ENCODE measurements around the gene HELZ2. TPM values are rescaled to one million over a fixed set of nuclear protein-coding genes. Genes with fewer than 3 reads are reported as not detected.

The HELZ2 gene
- total and polyA plus RNA-seq, 2 donors: 13.9 to 14.8 TPM

GRCh38 chr20:63539092-63539430, 35.0 kb downstream of the HELZ2 start:
- DNase-seq (ENCODE audit: low read depth in 6 of 9, low spot score in 9 of 9): no peak
- H3K4me1 ChIP-seq (ENCODE audit: control insufficient read depth in 2 of 2, insufficient read depth in 2 of 2, low read length in 2 of 2): peaks cover 2 to 25% of the 10 kb centered on the region in 2 donors
- no peak overlapping the region for H3K4me3 ChIP-seq (ENCODE audit: low read length in 2 of 2)

GRCh38 chr20:63538204-63539091, 35.6 kb downstream of the HELZ2 start:
- peak overlapping the region; percentile 82 to 84 for H3K27ac ChIP-seq (ENCODE audit: low read depth in 1 of 2, low read length in 1 of 2)
- H3K27me3 ChIP-seq (ENCODE audit: control insufficient read depth in 2 of 2, insufficient read depth in 1 of 2, low read length in 1 of 2): peaks cover 0 to 22% of the 10 kb centered on the region in 2 donors
- no peaks in the 10 kb centered on the region for H3K36me3 ChIP-seq (ENCODE audit: control insufficient read depth in 2 of 2, insufficient read depth in 2 of 2, low read length in 1 of 2)
- 57% methylated on average over 27 of the region's 27 CpGs for WGBS
- peaks cover 2 to 25% of the 10 kb centered on the region in 2 donors for H3K4me1 ChIP-seq (ENCODE audit: control insufficient read depth in 2 of 2, insufficient read depth in 2 of 2, low read length in 2 of 2)
- no peaks in the 10 kb centered on the region for H3K9me3 ChIP-seq (ENCODE audit: control insufficient read depth in 2 of 2, insufficient read depth in 1 of 2, low read length in 1 of 2)
- H3K4me3 ChIP-seq (ENCODE audit: low read length in 2 of 2): peak overlapping the region; percentile 63 to 67
- DNase-seq (ENCODE audit: low read depth in 6 of 9, low spot score in 9 of 9): peak in 1 of 9 donors; percentile 28

More at GRCh38 chr20:63539092-63539430, 35.0 kb downstream of the HELZ2 start:
- 72% methylated on average over 12 of the region's 12 CpGs for WGBS
- Histone ChIP-seq H3K36me3 (ENCODE audit: control insufficient read depth in 2 of 2, insufficient read depth in 2 of 2, low read length in 1 of 2) (no peaks in the 10 kb centered on the region), H3K27ac (ENCODE audit: low read depth in 1 of 2, low read length in 1 of 2) (no peak overlapping the region), H3K9me3 (ENCODE audit: control insufficient read depth in 2 of 2, insufficient read depth in 1 of 2, low read length in 1 of 2) (no peaks in the 10 kb centered on the region), H3K27me3 (ENCODE audit: control insufficient read depth in 2 of 2, insufficient read depth in 1 of 2, low read length in 1 of 2) (peaks cover 0 to 22% of the 10 kb centered on the region in 2 donors)

DNA sequence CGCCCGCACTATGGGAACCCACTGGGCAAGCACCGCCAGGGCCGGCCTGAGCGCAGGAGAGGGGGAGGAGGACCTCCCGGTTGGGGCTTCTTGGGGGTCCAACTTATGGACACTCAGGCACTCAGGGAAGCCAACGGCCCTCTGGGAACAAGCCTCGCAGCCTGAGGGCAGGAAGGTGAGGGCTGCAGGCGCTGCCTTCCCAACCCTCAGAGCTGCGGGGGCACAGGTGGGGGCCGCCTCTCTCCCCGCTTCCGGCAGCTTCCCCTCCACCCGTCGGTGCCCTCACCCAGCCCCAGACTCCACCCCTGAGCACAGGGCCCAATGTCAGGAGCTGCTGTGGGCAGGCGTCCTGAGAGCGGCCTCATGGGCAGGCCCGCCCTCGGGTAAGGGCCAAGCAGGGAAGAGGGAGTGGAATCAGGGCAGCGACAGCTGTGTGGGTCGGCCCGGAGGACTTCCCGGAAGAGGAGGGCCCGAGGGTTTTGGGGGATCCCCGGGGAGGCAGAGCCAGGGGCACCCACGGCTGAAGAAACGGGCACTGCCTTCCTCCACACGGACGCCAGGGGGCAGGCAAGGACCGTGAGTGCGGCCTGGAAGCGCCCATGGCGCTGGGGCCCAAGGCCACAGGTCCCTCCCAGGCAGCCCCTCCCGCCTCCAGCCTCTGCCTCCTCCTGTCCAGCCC, 36.4 kb downstream of the HELZ2 start:
- Histone ChIP-seq H3K27ac (ENCODE audit: low read depth in 1 of 2, low read length in 1 of 2) (peak overlapping the region; percentile 82 to 84), H3K4me1 (ENCODE audit: control insufficient read depth in 2 of 2, insufficient read depth in 2 of 2, low read length in 2 of 2) (peaks cover 2 to 25% of the 10 kb centered on the region in 2 donors), H3K9me3 (ENCODE audit: control insufficient read depth in 2 of 2, insufficient read depth in 1 of 2, low read length in 1 of 2) (no peaks in the 10 kb centered on the region), H3K4me3 (ENCODE audit: low read length in 2 of 2) (peak overlapping the region; percentile 63 to 67), H3K27me3 (ENCODE audit: control insufficient read depth in 2 of 2, insufficient read depth in 1 of 2, low read length in 1 of 2) (peaks cover 0 to 23% of the 10 kb centered on the region in 2 donors), H3K36me3 (ENCODE audit: control insufficient read depth in 2 of 2, insufficient read depth in 2 of 2, low read length in 1 of 2) (no peaks in the 10 kb centered on the region)
- 9% methylated on average over 34 of the region's 34 CpGs for WGBS
- peak; percentile 76 to 96 (median 90) for DNase-seq (ENCODE audit: low read depth in 6 of 9, low spot score in 9 of 9)

GRCh38 chr20:63536997-63537524, 37.0 kb downstream of the HELZ2 start, which contains the start of gene PTK6:
Gene PTK6 (minus strand): TSS chr20:63537376. CDS start chr20:63537314, 62 bp downstream.
- Histone ChIP-seq H3K36me3 (ENCODE audit: control insufficient read depth in 2 of 2, insufficient read depth in 2 of 2, low read length in 1 of 2) (no peaks in the 10 kb centered on the region), H3K4me3 (ENCODE audit: low read length in 2 of 2) (peak within 1 kb of the TSS; percentile 63 to 67), H3K27me3 (ENCODE audit: control insufficient read depth in 2 of 2, insufficient read depth in 1 of 2, low read length in 1 of 2) (peaks cover 0 to 25% of the 10 kb centered on the region in 2 donors), H3K27ac (ENCODE audit: low read depth in 1 of 2, low read length in 1 of 2) (peak within 1 kb of the TSS; percentile 82 to 84), H3K9me3 (ENCODE audit: control insufficient read depth in 2 of 2, insufficient read depth in 1 of 2, low read length in 1 of 2) (no peaks in the 10 kb centered on the region), H3K4me1 (ENCODE audit: control insufficient read depth in 2 of 2, insufficient read depth in 2 of 2, low read length in 2 of 2) (peaks cover 2 to 25% of the 10 kb centered on the region in 2 donors)
- no peak for DNase-seq (ENCODE audit: low read depth in 6 of 9, low spot score in 9 of 9)
- 89% methylated on average over 29 of the region's 29 CpGs for WGBS

GRCh38 chr20:63536241-63536977, 37.6 kb downstream of the HELZ2 start:
- H3K27me3 ChIP-seq (ENCODE audit: control insufficient read depth in 2 of 2, insufficient read depth in 1 of 2, low read length in 1 of 2): peaks cover 0 to 25% of the 10 kb centered on the region in 2 donors
- peaks cover 0 to 3% of the 10 kb centered on the region in 2 donors for H3K9me3 ChIP-seq (ENCODE audit: control insufficient read depth in 2 of 2, insufficient read depth in 1 of 2, low read length in 1 of 2)
- no peak for DNase-seq (ENCODE audit: low read depth in 6 of 9, low spot score in 9 of 9)
- 91% methylated on average over 35 of the region's 35 CpGs for WGBS
- H3K36me3 ChIP-seq (ENCODE audit: control insufficient read depth in 2 of 2, insufficient read depth in 2 of 2, low read length in 1 of 2): no peaks in the 10 kb centered on the region
- H3K4me1 ChIP-seq (ENCODE audit: control insufficient read depth in 2 of 2, insufficient read depth in 2 of 2, low read length in 2 of 2): peaks cover 2 to 25% of the 10 kb centered on the region in 2 donors
- H3K4me3 ChIP-seq (ENCODE audit: low read length in 2 of 2): no peak overlapping the region
- H3K27ac ChIP-seq (ENCODE audit: low read depth in 1 of 2, low read length in 1 of 2): no peak overlapping the region

DNA sequence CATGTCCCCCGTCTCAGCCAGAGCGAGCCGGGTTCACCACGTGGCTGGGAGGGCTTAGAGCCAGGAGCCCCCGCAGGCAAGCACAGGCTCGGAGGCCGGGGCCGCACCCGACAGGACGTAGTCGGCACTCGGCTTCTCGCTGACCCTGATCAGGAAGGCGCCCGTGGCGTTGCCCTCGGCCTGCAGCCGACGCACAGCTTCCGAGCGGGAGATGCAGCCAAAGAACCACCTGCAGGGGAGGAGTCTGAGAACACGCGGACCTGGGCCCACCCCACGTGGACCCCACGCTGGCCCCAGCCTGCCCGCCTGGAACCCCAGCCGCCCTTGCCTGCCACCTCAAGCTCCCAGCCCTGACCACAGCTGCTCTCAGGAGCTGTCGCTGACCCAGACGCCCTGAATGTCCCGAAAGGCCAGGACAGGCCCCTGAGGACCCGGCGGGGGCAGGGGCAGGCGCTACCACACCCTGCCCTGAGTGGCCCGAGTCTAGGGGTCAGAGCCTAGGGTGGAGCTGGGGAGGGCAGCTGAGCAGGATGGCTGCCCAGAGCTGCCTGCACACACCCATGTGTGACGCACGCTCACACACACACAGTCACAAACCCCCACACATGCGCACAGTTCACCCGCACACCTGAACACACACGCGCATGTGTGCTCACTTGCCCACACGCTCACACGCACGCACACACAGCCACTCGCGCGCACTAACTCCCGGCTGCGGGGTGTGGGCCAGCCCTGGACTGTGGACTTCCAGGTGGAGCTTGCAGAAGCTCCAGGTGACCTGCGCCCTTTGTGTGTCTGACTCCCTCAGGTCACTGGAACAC, 39.0 kb downstream of the HELZ2 start:
- Histone ChIP-seq H3K4me3 (ENCODE audit: low read length in 2 of 2) (no peak overlapping the region), H3K4me1 (ENCODE audit: control insufficient read depth in 2 of 2, insufficient read depth in 2 of 2, low read length in 2 of 2) (peaks cover 2 to 25% of the 10 kb centered on the region in 2 donors)

DNA sequence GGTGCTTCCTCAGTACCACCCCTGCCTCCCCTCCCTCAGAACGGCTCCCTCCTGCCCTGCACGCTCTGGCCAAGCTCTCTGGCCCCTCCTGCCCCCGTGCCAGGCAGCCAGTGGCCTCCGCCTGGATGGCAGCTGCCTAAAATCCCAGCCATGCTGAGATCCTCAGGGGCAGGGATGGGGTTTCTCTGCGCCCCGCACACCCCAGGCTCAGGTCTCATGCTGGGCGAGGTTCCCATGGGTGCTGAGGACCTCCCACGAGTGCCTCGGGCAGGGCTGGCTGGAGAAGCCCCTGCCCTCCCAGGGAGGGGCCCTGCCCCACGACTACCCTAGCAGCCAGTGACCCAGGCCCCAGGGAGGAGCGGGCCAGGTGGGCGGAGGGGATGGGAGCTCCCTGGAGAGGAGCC, 39.6 kb downstream of the HELZ2 start:
- Histone ChIP-seq H3K27ac (ENCODE audit: low read depth in 1 of 2, low read length in 1 of 2) (no peak overlapping the region), H3K4me1 (ENCODE audit: control insufficient read depth in 2 of 2, insufficient read depth in 2 of 2, low read length in 2 of 2) (peaks cover 2 to 25% of the 10 kb centered on the region in 2 donors), H3K4me3 (ENCODE audit: low read length in 2 of 2) (no peak overlapping the region), H3K9me3 (ENCODE audit: control insufficient read depth in 2 of 2, insufficient read depth in 1 of 2, low read length in 1 of 2) (peaks cover 0 to 3% of the 10 kb centered on the region in 2 donors), H3K27me3 (ENCODE audit: control insufficient read depth in 2 of 2, insufficient read depth in 1 of 2, low read length in 1 of 2) (peaks cover 0 to 26% of the 10 kb centered on the region in 2 donors), H3K36me3 (ENCODE audit: control insufficient read depth in 2 of 2, insufficient read depth in 2 of 2, low read length in 1 of 2) (no peaks in the 10 kb centered on the region)
- DNase-seq (ENCODE audit: low read depth in 6 of 9, low spot score in 9 of 9): no peak
- WGBS: 89% methylated on average over 12 of the region's 12 CpGs

More for the DNA sequence above, 39.0 kb downstream of the HELZ2 start:
- no peaks in the 10 kb centered on the region for H3K36me3 ChIP-seq (ENCODE audit: control insufficient read depth in 2 of 2, insufficient read depth in 2 of 2, low read length in 1 of 2)
- no peak for DNase-seq (ENCODE audit: low read depth in 6 of 9, low spot score in 9 of 9)
- H3K27ac ChIP-seq (ENCODE audit: low read depth in 1 of 2, low read length in 1 of 2): peak overlapping the region in 1 of 2 donors; percentile 22
- 87% methylated on average over 49 of the region's 49 CpGs for WGBS
- H3K27me3 ChIP-seq (ENCODE audit: control insufficient read depth in 2 of 2, insufficient read depth in 1 of 2, low read length in 1 of 2): peaks cover 0 to 25% of the 10 kb centered on the region in 2 donors
- peaks cover 0 to 3% of the 10 kb centered on the region in 2 donors for H3K9me3 ChIP-seq (ENCODE audit: control insufficient read depth in 2 of 2, insufficient read depth in 1 of 2, low read length in 1 of 2)

GRCh38 chr20:63533871-63534393, 40.1 kb downstream of the HELZ2 start:
- H3K27ac ChIP-seq (ENCODE audit: low read depth in 1 of 2, low read length in 1 of 2): no peak overlapping the region
- H3K27me3 ChIP-seq (ENCODE audit: control insufficient read depth in 2 of 2, insufficient read depth in 1 of 2, low read length in 1 of 2): peaks cover 0 to 31% of the 10 kb centered on the region in 2 donors
- DNase-seq (ENCODE audit: low read depth in 6 of 9, low spot score in 9 of 9): no peak
- WGBS: 91% methylated on average over 28 of the region's 28 CpGs
- peaks cover 2 to 22% of the 10 kb centered on the region in 2 donors for H3K4me1 ChIP-seq (ENCODE audit: control insufficient read depth in 2 of 2, insufficient read depth in 2 of 2, low read length in 2 of 2)
- H3K36me3 ChIP-seq (ENCODE audit: control insufficient read depth in 2 of 2, insufficient read depth in 2 of 2, low read length in 1 of 2): no peaks in the 10 kb centered on the region
- peaks cover 0 to 3% of the 10 kb centered on the region in 2 donors for H3K9me3 ChIP-seq (ENCODE audit: control insufficient read depth in 2 of 2, insufficient read depth in 1 of 2, low read length in 1 of 2)
- H3K4me3 ChIP-seq (ENCODE audit: low read length in 2 of 2): no peak overlapping the region
